Measurements from ENCODE around the gene RHOF. TPM values are rescaled to one million over a fixed set of nuclear protein-coding genes. Genes with fewer than 3 reads are reported as not detected.

RHOF gene
- total and polyA plus RNA-seq, 2 of the 13 experiments (the other 11 are each of a cell fraction or from before 2014, with no cell fraction given), result 14.6 to 32.2 TPM

GRCh38 chr12:121776190-121777098 is 17.0 kb downstream of the RHOF start (continued):
- TF ChIP-seq, protein P1, sequence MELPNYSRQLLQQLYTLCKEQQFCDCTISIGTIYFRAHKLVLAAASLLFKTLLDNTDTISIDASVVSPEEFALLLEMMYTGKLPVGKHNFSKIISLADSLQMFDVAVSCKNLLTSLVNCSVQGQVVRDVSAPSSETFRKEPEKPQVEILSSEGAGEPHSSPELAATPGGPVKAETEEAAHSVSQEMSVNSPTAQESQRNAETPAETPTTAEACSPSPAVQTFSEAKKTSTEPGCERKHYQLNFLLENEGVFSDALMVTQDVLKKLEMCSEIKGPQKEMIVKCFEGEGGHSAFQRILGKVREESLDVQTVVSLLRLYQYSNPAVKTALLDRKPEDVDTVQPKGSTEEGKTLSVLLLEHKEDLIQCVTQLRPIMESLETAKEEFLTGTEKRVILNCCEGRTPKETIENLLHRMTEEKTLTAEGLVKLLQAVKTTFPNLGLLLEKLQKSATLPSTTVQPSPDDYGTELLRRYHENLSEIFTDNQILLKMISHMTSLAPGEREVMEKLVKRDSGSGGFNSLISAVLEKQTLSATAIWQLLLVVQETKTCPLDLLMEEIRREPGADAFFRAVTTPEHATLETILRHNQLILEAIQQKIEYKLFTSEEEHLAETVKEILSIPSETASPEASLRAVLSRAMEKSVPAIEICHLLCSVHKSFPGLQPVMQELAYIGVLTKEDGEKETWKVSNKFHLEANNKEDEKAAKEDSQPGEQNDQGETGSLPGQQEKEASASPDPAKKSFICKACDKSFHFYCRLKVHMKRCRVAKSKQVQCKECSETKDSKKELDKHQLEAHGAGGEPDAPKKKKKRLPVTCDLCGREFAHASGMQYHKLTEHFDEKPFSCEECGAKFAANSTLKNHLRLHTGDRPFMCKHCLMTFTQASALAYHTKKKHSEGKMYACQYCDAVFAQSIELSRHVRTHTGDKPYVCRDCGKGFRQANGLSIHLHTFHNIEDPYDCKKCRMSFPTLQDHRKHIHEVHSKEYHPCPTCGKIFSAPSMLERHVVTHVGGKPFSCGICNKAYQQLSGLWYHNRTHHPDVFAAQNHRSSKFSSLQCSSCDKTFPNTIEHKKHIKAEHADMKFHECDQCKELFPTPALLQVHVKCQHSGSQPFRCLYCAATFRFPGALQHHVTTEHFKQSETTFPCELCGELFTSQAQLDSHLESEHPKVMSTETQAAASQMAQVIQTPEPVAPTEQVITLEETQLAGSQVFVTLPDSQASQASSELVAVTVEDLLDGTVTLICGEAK (IDR thresholded peaks at IDR 0.05), result no peak
- TF ChIP-seq, protein P1 (CRISPR knock-in tag; IDR thresholded peaks at IDR 0.05), result no peak
- TF ChIP-seq NCOA1 (CRISPR knock-in tag; IDR thresholded peaks at IDR 0.05) (no peak), ZNF782 (CRISPR knock-in tag; IDR thresholded peaks at IDR 0.05; ENCODE audit: borderline replicate concordance) (no peak), ATRX (CRISPR knock-in tag; IDR thresholded peaks at IDR 0.05; ENCODE audit: borderline replicate concordance) (no peak), ZNF367 (CRISPR knock-in tag; IDR thresholded peaks at IDR 0.05; ENCODE audit: borderline replicate concordance) (no peak), ZNF556 (CRISPR knock-in tag; IDR thresholded peaks at IDR 0.05; ENCODE audit: borderline replicate concordance) (no peak), KDM4B (CRISPR knock-in tag; IDR thresholded peaks at IDR 0.05) (no peak), RAD51 (IDR thresholded peaks at IDR 0.05; ENCODE audit: borderline replicate concordance) (no peak), CSRNP2 (CRISPR knock-in tag; conservative IDR thresholded peaks at IDR 0.05; ENCODE audit: low read depth) (no peak)
- TF ChIP-seq, protein P2, sequence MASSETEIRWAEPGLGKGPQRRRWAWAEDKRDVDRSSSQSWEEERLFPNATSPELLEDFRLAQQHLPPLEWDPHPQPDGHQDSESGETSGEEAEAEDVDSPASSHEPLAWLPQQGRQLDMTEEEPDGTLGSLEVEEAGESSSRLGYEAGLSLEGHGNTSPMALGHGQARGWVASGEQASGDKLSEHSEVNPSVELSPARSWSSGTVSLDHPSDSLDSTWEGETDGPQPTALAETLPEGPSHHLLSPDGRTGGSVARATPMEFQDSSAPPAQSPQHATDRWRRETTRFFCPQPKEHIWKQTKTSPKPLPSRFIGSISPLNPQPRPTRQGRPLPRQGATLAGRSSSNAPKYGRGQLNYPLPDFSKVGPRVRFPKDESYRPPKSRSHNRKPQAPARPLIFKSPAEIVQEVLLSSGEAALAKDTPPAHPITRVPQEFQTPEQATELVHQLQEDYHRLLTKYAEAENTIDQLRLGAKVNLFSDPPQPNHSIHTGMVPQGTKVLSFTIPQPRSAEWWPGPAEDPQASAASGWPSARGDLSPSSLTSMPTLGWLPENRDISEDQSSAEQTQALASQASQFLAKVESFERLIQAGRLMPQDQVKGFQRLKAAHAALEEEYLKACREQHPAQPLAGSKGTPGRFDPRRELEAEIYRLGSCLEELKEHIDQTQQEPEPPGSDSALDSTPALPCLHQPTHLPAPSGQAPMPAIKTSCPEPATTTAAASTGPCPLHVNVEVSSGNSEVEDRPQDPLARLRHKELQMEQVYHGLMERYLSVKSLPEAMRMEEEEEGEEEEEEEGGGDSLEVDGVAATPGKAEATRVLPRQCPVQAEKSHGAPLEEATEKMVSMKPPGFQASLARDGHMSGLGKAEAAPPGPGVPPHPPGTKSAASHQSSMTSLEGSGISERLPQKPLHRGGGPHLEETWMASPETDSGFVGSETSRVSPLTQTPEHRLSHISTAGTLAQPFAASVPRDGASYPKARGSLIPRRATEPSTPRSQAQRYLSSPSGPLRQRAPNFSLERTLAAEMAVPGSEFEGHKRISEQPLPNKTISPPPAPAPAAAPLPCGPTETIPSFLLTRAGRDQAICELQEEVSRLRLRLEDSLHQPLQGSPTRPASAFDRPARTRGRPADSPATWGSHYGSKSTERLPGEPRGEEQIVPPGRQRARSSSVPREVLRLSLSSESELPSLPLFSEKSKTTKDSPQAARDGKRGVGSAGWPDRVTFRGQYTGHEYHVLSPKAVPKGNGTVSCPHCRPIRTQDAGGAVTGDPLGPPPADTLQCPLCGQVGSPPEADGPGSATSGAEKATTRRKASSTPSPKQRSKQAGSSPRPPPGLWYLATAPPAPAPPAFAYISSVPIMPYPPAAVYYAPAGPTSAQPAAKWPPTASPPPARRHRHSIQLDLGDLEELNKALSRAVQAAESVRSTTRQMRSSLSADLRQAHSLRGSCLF (CRISPR knock-in tag; IDR thresholded peaks at IDR 0.05; ENCODE audit: borderline replicate concordance), result no peak

Data from HepG2 (cell line).